ENCODE results near the gene ARHGAP1.

The ARHGAP1 gene

GRCh38 chr11:46677169-46677568 lies 23.2 kb downstream of the ARHGAP1 start:
- no peaks in the 10 kb centered on the region for H3K27me3 ChIP-seq (ENCODE audit: insufficient read depth, low read length)
- H4K91ac ChIP-seq (ENCODE audit: low read depth, low read length), result no peak overlapping the region
- no peak overlapping the region for H3K14ac ChIP-seq (ENCODE audit: low read length)

GRCh38 chr11:46676436-46677158 lies 23.8 kb downstream of the ARHGAP1 start:
- H3K79me2 ChIP-seq (ENCODE audit: control insufficient read depth, insufficient read depth, low read length, poor library complexity), result no peaks in the 10 kb centered on the region
- H2BK12ac ChIP-seq (ENCODE audit: low read length), result no peak overlapping the region
- H4K91ac ChIP-seq (ENCODE audit: low read depth, low read length), result no peak overlapping the region
- no peak overlapping the region for H3K4me2 ChIP-seq (ENCODE audit: low read length)
- no peak overlapping the region for H2BK120ac ChIP-seq (ENCODE audit: insufficient read depth, low read length, poor library complexity)
- no peak overlapping the region for H3K9ac ChIP-seq (ENCODE audit: low read length)
- peaks cover 17 to 20% of the 10 kb centered on the region in 2 experiments for H3K4me1 ChIP-seq (ENCODE audit: control insufficient read depth in 1 of 2, insufficient read depth in 2 of 2, low read length in 2 of 2)
- H3K4ac ChIP-seq (ENCODE audit: low read depth, low read length), result no peak overlapping the region
- H3K14ac ChIP-seq (ENCODE audit: low read length), result no peak overlapping the region
- H2AFZ ChIP-seq (ENCODE audit: insufficient read depth, low read length, poor library complexity), result no peak overlapping the region
- no peak overlapping the region for H4K12ac ChIP-seq (ENCODE audit: low read depth, low read length)
- H3K9me3 ChIP-seq (ENCODE audit: insufficient read depth, low read depth, low read length), result no peaks in the 10 kb centered on the region
- peaks cover 11% of the 10 kb centered on the region for H3K79me1 ChIP-seq (ENCODE audit: low read length)
- no peaks in the 10 kb centered on the region for H3K27me3 ChIP-seq (ENCODE audit: insufficient read depth, low read length)
- peaks cover 63 to 67% of the 10 kb centered on the region in 2 experiments for H3K36me3 ChIP-seq (ENCODE audit: control insufficient read depth in 1 of 2, insufficient read depth in 2 of 2, low read length in 2 of 2)
- H3K4me3 ChIP-seq (ENCODE audit: low read depth, low read length), result no peak overlapping the region
- peak overlapping the region; percentile 30 for H2AK5ac ChIP-seq (ENCODE audit: low read length)
- H3K23ac ChIP-seq (ENCODE audit: low read length), result no peak overlapping the region
- DNase-seq, result no peak
- no CpG with 5 or more reads among the region's 15 CpGs for WGBS (ENCODE audit: extremely low coverage, insufficient coverage, insufficient read length)
- no peak overlapping the region for H3K27ac ChIP-seq (ENCODE audit: low read depth, low read length)
- H2BK5ac ChIP-seq (ENCODE audit: low read depth, low read length, poor library complexity), result no peak overlapping the region
- H4K8ac ChIP-seq (ENCODE audit: low read depth, low read length), result peak overlapping the region; percentile 9
- H3K18ac ChIP-seq (ENCODE audit: low read length), result no peak overlapping the region

More at GRCh38 chr11:46677169-46677568, 23.2 kb downstream of the ARHGAP1 start:
- H3K9me3 ChIP-seq (ENCODE audit: insufficient read depth, low read depth, low read length), result no peaks in the 10 kb centered on the region
- H3K4me1 ChIP-seq (ENCODE audit: control insufficient read depth in 1 of 2, insufficient read depth in 2 of 2, low read length in 2 of 2), result peaks cover 17 to 20% of the 10 kb centered on the region in 2 experiments
- no peak overlapping the region for H2BK120ac ChIP-seq (ENCODE audit: insufficient read depth, low read length, poor library complexity)
- no peak overlapping the region for H4K8ac ChIP-seq (ENCODE audit: low read depth, low read length)
- no peak for DNase-seq
- no peak overlapping the region for H3K23ac ChIP-seq (ENCODE audit: low read length)
- no peak overlapping the region for H2BK12ac ChIP-seq (ENCODE audit: low read length)
- no peak overlapping the region for H3K9ac ChIP-seq (ENCODE audit: low read length)
- H3K79me2 ChIP-seq (ENCODE audit: control insufficient read depth, insufficient read depth, low read length, poor library complexity), result no peaks in the 10 kb centered on the region
- peaks cover 65 to 67% of the 10 kb centered on the region in 2 experiments for H3K36me3 ChIP-seq (ENCODE audit: control insufficient read depth in 1 of 2, insufficient read depth in 2 of 2, low read length in 2 of 2)
- H3K4me2 ChIP-seq (ENCODE audit: low read length), result no peak overlapping the region
- H3K4me3 ChIP-seq (ENCODE audit: low read depth, low read length), result no peak overlapping the region
- no peak overlapping the region for H2BK5ac ChIP-seq (ENCODE audit: low read depth, low read length, poor library complexity)
- no peak overlapping the region for H3K18ac ChIP-seq (ENCODE audit: low read length)
- H2AFZ ChIP-seq (ENCODE audit: insufficient read depth, low read length, poor library complexity), result no peak overlapping the region
- H3K79me1 ChIP-seq (ENCODE audit: low read length), result peaks cover 11% of the 10 kb centered on the region
- no peak overlapping the region for H3K27ac ChIP-seq (ENCODE audit: low read depth, low read length)
- no CpG with 5 or more reads among the region's 8 CpGs for WGBS (ENCODE audit: extremely low coverage, insufficient coverage, insufficient read length)
- no peak overlapping the region for H2AK5ac ChIP-seq (ENCODE audit: low read length)
- H3K4ac ChIP-seq (ENCODE audit: low read depth, low read length), result no peak overlapping the region
- no peak overlapping the region for H4K12ac ChIP-seq (ENCODE audit: low read depth, low read length)

DNA sequence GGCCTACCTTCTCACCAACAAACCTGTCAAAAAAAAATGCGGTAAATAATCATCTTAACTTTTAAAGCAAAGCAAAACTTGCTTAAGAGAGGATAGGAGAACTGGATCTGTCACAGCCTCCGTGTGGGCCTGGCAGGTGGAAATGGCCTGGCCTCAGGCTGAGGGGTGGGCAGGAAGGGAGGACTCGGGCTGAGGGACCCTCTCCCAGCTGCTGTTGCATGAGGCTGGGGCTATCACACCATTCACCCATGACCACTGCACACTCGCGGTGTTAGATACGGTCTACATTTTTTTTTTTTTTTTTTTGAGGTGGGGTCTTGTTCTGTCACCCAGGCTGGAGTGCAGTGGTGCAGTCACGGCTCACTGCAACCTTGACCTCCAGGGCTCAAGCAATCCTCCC lies 24.5 kb downstream of the ARHGAP1 start:
- Histone ChIP-seq H3K27me3 (ENCODE audit: insufficient read depth, low read length) (no peaks in the 10 kb centered on the region), H2BK5ac (ENCODE audit: low read depth, low read length, poor library complexity) (peak overlapping the region; percentile 64), H4K8ac (ENCODE audit: low read depth, low read length) (peak overlapping the region; percentile 27), H3K4ac (ENCODE audit: low read depth, low read length) (no peak overlapping the region), H3K36me3 (ENCODE audit: control insufficient read depth in 1 of 2, insufficient read depth in 2 of 2, low read length in 2 of 2) (peaks cover 58 to 66% of the 10 kb centered on the region in 2 experiments), H3K4me1 (ENCODE audit: control insufficient read depth in 1 of 2, insufficient read depth in 2 of 2, low read length in 2 of 2) (peaks cover 17 to 20% of the 10 kb centered on the region in 2 experiments), H3K9me3 (ENCODE audit: insufficient read depth, low read depth, low read length) (no peaks in the 10 kb centered on the region), H3K4me3 (ENCODE audit: low read depth, low read length) (no peak overlapping the region), H4K12ac (ENCODE audit: low read depth, low read length) (peak overlapping the region; percentile 66), H2BK120ac (ENCODE audit: insufficient read depth, low read length, poor library complexity) (peak overlapping the region; percentile 63), H3K79me2 (ENCODE audit: control insufficient read depth, insufficient read depth, low read length, poor library complexity) (no peaks in the 10 kb centered on the region), H3K14ac (ENCODE audit: low read length) (peak overlapping the region; percentile 62), H3K18ac (ENCODE audit: low read length) (peak overlapping the region; percentile 55), H2BK12ac (ENCODE audit: low read length) (peak overlapping the region; percentile 71), H3K23ac (ENCODE audit: low read length) (no peak overlapping the region), H3K9ac (ENCODE audit: low read length) (no peak overlapping the region), H3K79me1 (ENCODE audit: low read length) (peaks cover 11% of the 10 kb centered on the region), H4K91ac (ENCODE audit: low read depth, low read length) (peak overlapping the region; percentile 86), H3K27ac (ENCODE audit: low read depth, low read length) (peak overlapping the region; percentile 79), H2AK5ac (ENCODE audit: low read length) (peak overlapping the region; percentile 87), H2AFZ (ENCODE audit: insufficient read depth, low read length, poor library complexity) (peak overlapping the region; percentile 52), H3K4me2 (ENCODE audit: low read length) (no peak overlapping the region)
- DNase-seq, result no peak
- WGBS (ENCODE audit: extremely low coverage, insufficient coverage, insufficient read length), result no CpG with 5 or more reads among the region's 7 CpGs

DNA sequence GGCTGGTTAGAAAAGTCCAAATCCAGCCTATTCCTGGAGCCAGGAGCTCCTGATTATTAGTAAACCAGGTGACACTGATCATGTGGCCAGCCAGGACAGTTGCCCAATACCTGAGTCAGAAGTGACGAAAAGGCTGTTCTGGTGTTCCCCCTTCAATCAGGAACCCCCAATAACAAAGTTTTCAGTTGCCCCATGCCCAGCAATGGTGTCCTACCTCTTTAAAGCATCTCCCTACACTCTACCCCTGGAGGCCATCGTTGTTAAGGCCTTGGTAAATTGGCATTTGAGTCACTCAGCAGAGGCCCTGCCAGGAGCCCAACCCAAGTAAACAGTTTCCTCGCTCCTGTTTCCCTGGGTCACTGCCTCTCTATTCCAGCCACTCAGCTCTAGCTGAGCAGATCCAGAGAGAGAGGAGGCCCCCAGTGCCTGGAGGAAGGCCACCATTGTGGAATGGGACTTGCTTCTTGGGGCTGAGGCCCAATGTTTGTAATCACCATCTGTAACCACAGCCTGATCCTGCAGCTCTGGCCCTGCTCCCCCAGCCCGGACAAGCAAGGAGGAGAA lies 25.0 kb downstream of the ARHGAP1 start:
- Histone ChIP-seq H3K79me1 (ENCODE audit: low read length) (peaks cover 11% of the 10 kb centered on the region), H4K8ac (ENCODE audit: low read depth, low read length) (peak overlapping the region; percentile 27), H3K9ac (ENCODE audit: low read length) (no peak overlapping the region), H3K4me1 (ENCODE audit: control insufficient read depth in 1 of 2, insufficient read depth in 2 of 2, low read length in 2 of 2) (peaks cover 17 to 20% of the 10 kb centered on the region in 2 experiments), H3K9me3 (ENCODE audit: insufficient read depth, low read depth, low read length) (no peaks in the 10 kb centered on the region), H2AK5ac (ENCODE audit: low read length) (peak overlapping the region; percentile 7), H3K36me3 (ENCODE audit: control insufficient read depth in 1 of 2, insufficient read depth in 2 of 2, low read length in 2 of 2) (peaks cover 53 to 64% of the 10 kb centered on the region in 2 experiments), H3K18ac (ENCODE audit: low read length) (peak overlapping the region; percentile 36), H3K4ac (ENCODE audit: low read depth, low read length) (peak overlapping the region; percentile 18), H3K23ac (ENCODE audit: low read length) (no peak overlapping the region), H3K14ac (ENCODE audit: low read length) (peak overlapping the region; percentile 16), H4K91ac (ENCODE audit: low read depth, low read length) (peak overlapping the region; percentile 86), H3K27me3 (ENCODE audit: insufficient read depth, low read length) (no peaks in the 10 kb centered on the region), H3K27ac (ENCODE audit: low read depth, low read length) (peak overlapping the region; percentile 79), H2BK12ac (ENCODE audit: low read length) (peak overlapping the region; percentile 71), H2BK5ac (ENCODE audit: low read depth, low read length, poor library complexity) (peak overlapping the region; percentile 64), H2AFZ (ENCODE audit: insufficient read depth, low read length, poor library complexity) (peak overlapping the region; percentile 52), H3K4me2 (ENCODE audit: low read length) (peak overlapping the region; percentile 27), H4K12ac (ENCODE audit: low read depth, low read length) (no peak overlapping the region), H2BK120ac (ENCODE audit: insufficient read depth, low read length, poor library complexity) (peak overlapping the region; percentile 9), H3K79me2 (ENCODE audit: control insufficient read depth, insufficient read depth, low read length, poor library complexity) (no peaks in the 10 kb centered on the region), H3K4me3 (ENCODE audit: low read depth, low read length) (no peak overlapping the region)
- WGBS (ENCODE audit: extremely low coverage, insufficient coverage, insufficient read length), result no CpG with 5 or more reads among the region's 4 CpGs
- no peak for DNase-seq

Data from trophoblast cell (in vitro differentiated cells and primary cell).